Subcutaneous adipose tissue (tissue), 4 donors: ENCODE results near the gene CS. TPM values are rescaled to one million over a fixed set of nuclear protein-coding genes. Genes with fewer than 3 reads are reported as not detected.

Experiments
- total RNA-seq, 4 donors: library from RNA; depleted of rRNA; stranded (reverse); fragments of >200 nt; gene quantifications; one replicate each; pipeline ENCODE4 v1.1.0, GENCODE V29; 2016
- TF ChIP-seq, protein P1 (sequence below): fragments of 450-650 bp; IDR thresholded peaks from one replicate; pipeline ENCODE4 v1.5.1; 2016; ENCODE audit warnings: low read depth, mild to moderate bottlenecking, control low read depth, antibody characterized with exemption, moderate library complexity

The CS gene
- total RNA-seq, 4 donors from 2014 or later = 107 to 278 (median 141) TPM

DNA sequence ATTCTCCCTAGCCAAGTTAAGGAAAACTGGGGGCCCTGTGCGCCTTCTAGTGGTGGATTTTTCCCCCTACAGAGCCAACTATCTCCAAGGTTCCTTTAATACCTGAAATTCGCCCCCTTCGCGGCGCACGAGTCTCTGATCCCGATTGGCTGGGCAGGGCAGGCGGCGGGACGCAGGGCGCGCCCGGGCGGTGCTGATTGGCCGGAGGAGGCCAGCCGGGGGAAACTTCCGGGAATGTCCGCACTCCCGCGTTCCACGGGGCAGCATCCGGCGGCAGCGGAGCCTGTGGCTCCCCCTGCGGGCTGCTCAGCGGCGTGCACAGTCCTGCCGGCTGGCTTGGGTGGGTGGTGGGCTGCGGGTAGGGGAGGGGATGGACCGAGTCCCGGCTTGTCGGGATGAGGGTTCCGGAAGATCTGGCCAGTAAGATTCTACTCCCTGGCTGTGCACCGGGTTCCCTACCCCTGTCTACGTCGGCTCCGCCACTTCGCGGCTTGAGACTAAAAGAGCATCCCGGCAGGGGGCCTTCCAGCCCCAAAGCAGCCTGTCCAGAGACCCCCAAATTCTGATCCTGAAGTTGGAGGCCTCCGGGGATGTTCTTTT is 75.9 kb downstream of the CS start, which contains the start of gene NABP2:
Gene NABP2 (plus strand): TSS at position 241 of the 600 bp plus-strand sequence. CDS start 515 bp downstream, outside the sequence.
- TF ChIP-seq, protein P1, sequence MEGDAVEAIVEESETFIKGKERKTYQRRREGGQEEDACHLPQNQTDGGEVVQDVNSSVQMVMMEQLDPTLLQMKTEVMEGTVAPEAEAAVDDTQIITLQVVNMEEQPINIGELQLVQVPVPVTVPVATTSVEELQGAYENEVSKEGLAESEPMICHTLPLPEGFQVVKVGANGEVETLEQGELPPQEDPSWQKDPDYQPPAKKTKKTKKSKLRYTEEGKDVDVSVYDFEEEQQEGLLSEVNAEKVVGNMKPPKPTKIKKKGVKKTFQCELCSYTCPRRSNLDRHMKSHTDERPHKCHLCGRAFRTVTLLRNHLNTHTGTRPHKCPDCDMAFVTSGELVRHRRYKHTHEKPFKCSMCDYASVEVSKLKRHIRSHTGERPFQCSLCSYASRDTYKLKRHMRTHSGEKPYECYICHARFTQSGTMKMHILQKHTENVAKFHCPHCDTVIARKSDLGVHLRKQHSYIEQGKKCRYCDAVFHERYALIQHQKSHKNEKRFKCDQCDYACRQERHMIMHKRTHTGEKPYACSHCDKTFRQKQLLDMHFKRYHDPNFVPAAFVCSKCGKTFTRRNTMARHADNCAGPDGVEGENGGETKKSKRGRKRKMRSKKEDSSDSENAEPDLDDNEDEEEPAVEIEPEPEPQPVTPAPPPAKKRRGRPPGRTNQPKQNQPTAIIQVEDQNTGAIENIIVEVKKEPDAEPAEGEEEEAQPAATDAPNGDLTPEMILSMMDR = no peak

DNA sequence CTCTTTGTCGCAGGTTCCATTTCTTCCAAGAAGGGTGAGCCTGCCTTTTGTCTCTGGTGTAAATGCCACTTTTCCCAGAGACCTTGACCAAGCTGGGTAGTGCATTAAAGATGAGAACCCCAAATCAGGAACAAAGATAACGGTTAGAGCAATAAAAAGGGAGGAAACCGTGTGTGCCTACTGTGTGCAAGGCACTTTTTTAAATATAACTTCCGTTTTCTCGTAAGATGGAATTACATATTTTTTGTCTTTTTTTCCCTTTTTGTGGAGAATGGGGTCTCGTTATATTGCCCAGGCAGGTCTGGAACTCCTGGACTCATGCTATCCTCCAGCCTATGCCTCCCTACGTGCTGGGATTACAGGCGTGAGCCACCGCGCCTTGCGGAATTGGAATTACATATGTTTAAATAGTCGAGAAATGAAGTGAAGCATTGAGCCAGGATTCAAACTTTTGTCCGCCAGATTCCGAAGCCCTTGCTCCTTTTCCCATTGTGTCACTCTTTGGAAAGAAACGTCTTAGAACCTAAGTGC is 76.5 kb downstream of the CS start:
- TF ChIP-seq, protein P1 = no peak

DNA sequence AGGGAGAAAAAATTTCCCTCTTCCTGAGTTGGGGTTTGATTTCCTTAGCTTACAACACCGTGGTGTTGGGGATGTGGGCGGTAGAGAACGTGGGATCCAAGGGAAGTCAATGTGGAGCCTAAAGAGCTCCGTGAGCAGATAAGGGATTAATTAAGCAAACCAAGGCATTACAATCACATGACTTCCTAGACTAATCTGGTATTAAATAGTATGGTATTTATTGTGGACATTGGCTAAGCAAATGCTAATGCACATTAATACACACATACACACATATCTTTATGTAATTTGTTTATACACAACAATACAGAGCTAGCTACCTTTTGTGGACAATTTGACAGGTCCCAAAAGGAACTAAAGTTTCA is 77.6 kb downstream of the CS start:
- TF ChIP-seq, protein P1 = no peak

DNA sequence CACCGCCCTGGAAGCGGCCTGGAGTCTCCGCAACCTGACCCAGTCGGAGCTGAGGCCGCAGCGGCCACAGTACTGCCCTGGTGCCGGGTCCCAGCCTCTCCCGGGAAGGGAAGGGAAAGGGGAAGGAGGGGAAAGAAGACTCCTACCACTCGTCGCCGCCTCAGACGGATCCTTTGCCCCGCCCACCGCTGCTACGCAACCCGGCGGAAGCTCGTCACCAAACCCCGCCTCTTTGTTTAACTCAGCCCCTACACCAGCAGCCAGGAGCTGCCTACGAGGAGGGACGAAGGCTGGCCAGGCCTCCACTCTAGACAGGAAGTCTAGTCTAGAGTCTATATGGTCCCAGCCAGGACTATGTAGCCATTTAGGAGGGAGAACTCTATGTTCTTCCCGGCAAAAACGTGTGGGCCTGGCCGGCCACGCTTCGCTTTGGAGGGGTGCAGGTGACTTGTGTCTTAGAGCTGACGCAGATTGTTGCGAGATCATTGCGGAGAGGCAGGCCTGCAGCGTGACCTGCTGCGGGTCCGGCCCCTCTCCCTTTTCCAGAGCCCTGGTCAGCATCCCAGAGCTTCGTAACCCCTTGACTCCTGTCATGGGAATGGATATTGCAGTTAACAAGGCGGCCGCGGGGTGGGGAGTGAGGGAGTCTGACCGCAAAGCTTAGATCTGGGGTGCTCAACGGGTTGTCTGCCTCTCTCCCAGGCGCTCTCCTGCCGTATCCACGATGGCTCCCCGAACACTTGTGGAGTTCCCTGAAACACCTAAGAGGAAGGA is 78.2 kb downstream of the CS start, which contains the start of gene RNF41:
Gene RNF41 (minus strand): TSS at position 166 of the 774 bp plus-strand sequence. CDS start 7,875 bp downstream, outside the sequence.
- TF ChIP-seq, protein P1 = no peak

Other genes with a start within 250 kb of the CS start
- 1 to 10 TPM in 1 of 4 donors, under 1 TPM in 3; 0.34 to 2.6 (median 0.66) TPM for gene ERBB3, start 220.2 kb downstream of the CS start, total RNA-seq
- 10 to 100 TPM; 60.9 to 99.1 (median 87.1) TPM for gene PA2G4, start 195.8 kb downstream of the CS start, total RNA-seq
- 1,000 to 10,000 TPM; 2,735 to 3,575 (median 3,131) TPM for gene RPL41, start 183.7 kb downstream of the CS start, total RNA-seq
- 1 to 10 TPM; 3.2 to 5.1 (median 3.5) TPM for gene ZC3H10, start 182.1 kb downstream of the CS start, total RNA-seq
- 100 to 1,000 TPM; 147 to 522 (median 280) TPM for gene ESYT1, start 172.1 kb downstream of the CS start, total RNA-seq
- gene MYL6B, start 147.7 kb downstream of the CS start, total RNA-seq = 10 to 100 TPM; 12.2 to 36.0 (median 24.7) TPM
- 1,000 to 10,000 TPM; 1,882 to 4,580 (median 2,293) TPM for gene MYL6, start 142.0 kb downstream of the CS start, total RNA-seq
- gene SMARCC2, start 110.8 kb downstream of the CS start, total RNA-seq = 100 to 1,000 TPM in 3 of 4 donors, 10 to 100 TPM in 1; 73.6 to 125 (median 118) TPM
- 100 to 1,000 TPM in 1 of 4 donors, 10 to 100 TPM in 3; 64.3 to 101 (median 84.9) TPM for gene RNF41, start 78.4 kb downstream of the CS start, total RNA-seq
- 10 to 100 TPM; 12.6 to 25.3 (median 19.1) TPM for gene NABP2, start 76.0 kb downstream of the CS start, total RNA-seq
- not detected for gene SLC39A5, start 70.3 kb downstream of the CS start, total RNA-seq
- gene ANKRD52, start 41.9 kb downstream of the CS start, total RNA-seq = 10 to 100 TPM; 14.3 to 24.1 (median 19.9) TPM
- 10 to 100 TPM in 3 of 4 donors, 1 to 10 TPM in 1; 9.3 to 18.3 (median 12.4) TPM for gene COQ10A, start 33.4 kb downstream of the CS start, total RNA-seq
- 10 to 100 TPM; 59.7 to 76.7 (median 64.7) TPM for gene CNPY2, start 15.7 kb upstream of the CS start, total RNA-seq
- 10 to 100 TPM; 29.9 to 47.3 (median 31.7) TPM for gene PAN2, start 33.7 kb upstream of the CS start, total RNA-seq
- gene IL23A, start 38.6 kb upstream of the CS start, total RNA-seq = 1 to 10 TPM in 1 of 4 donors, not detected in 3; 1.0 TPM
- 100 to 1,000 TPM in 3 of 4 donors, 10 to 100 TPM in 1; 86.7 to 274 (median 213) TPM for gene STAT2, start 59.8 kb upstream of the CS start, total RNA-seq
- gene APOF, start 62.5 kb upstream of the CS start, total RNA-seq = not detected
- 1 to 10 TPM; 3.1 to 8.3 (median 4.8) TPM for gene TIMELESS, start 149.1 kb upstream of the CS start, total RNA-seq
- gene MIP, start 154.3 kb upstream of the CS start, total RNA-seq = not detected
- 1 to 10 TPM; 1.5 to 3.2 (median 1.8) TPM for gene SPRYD4, start 168.2 kb upstream of the CS start, total RNA-seq
- gene GLS2, start 187.8 kb upstream of the CS start, total RNA-seq = 1 to 10 TPM in 2 of 4 donors, not detected in 2; 1.8 to 3.2 TPM
- gene RBMS2, start 221.5 kb upstream of the CS start, total RNA-seq = 10 to 100 TPM; 22.0 to 49.5 (median 33.0) TPM